HCT116 (cell line): Measurements from ENCODE around the gene SLC24A3. TPM values are rescaled to one million over a fixed set of nuclear protein-coding genes. Genes with fewer than 3 reads are reported as not detected.

Source experiments
- ATAC-seq: fragments of 200-7000 bp; cut with Tn5 transposase; 2 replicates; pipeline ENCODE4 v1.9.1; 2020; ENCODE audit warnings: mild to moderate bottlenecking, moderate library complexity
- BruUV-seq: library from RNA; stranded (reverse); fragments of 400-500 nt; replicated peaks from 2 replicates; lab custom pipeline; 2021; lab: Mats Ljungman, UMichigan
- CTCF ChIA-PET: fragments of 300-600 bp; sonication (Branson Sonifier 250); formaldehyde crosslinking; loops from one replicate; lab custom pipeline; 2021; ENCODE audit warnings: antibody characterized with exemption; lab: Charles Lee
- POLR2A ChIA-PET: fragments of 300-600, 350-600 bp; sonication (Branson Sonifier 250); formaldehyde crosslinking; loops from one replicate; lab custom pipeline; 2021; ENCODE audit warnings: antibody characterized with exemption; lab: Charles Lee
- RAD21 ChIA-PET, 2 experiments: fragments of 300-600 bp; sonication (Branson Sonifier 250); formaldehyde crosslinking; loops; one replicate each; lab custom pipeline; 2023; ENCODE audit warnings: low total read pairs in 2 of 2; ENCODE audit not compliant: uncharacterized antibody in 2 of 2, unreplicated experiment in 2 of 2, low non-redundant PET in 1 of 2; lab: Charles Lee
- DNase-seq: peaks from one replicate; pipeline ENCODE4 v3.0.0-alpha.2; 2010; ENCODE audit warnings: low read depth, low spot score
- H2AFZ ChIP-seq: fragments of 200-600 bp; shearing (Covaris generic), sonication (generic); 2 replicates; pipeline ENCODE4 v1.6.1; 2017; ENCODE audit warnings: low read depth, mixed run types, mixed read lengths, antibody characterized with exemption, low read length; ENCODE audit not compliant: poor library complexity, severe bottlenecking
- H3K27ac ChIP-seq: 2 replicates; pipeline ENCODE4 v1.5.1; 2012; ENCODE audit warnings: low read depth, low read length
- H3K27me3 ChIP-seq: fragments of 200-600 bp; sonication (generic); 2 replicates; pipeline ENCODE4 v1.6.1; 2016; ENCODE audit warnings: mixed run types, low read length, mixed read lengths; ENCODE audit not compliant: insufficient read depth
- H3K36me3 ChIP-seq, 2 experiments: fragments of 200-500 bp in 1 of 2; fragments of 200-600 bp in 1 of 2; sonication (Bioruptor generic) in 1 of 2; sonication (generic) in 1 of 2; 2 replicates each; pipeline versions ENCODE4 v1.5.1 to v1.6.1; 2014 to 2016; ENCODE audit warnings: low read length in 2 of 2, inconsistent platforms in 1 of 2, mixed read lengths in 1 of 2, mixed run types in 1 of 2; ENCODE audit not compliant: insufficient read depth in 2 of 2, control insufficient read depth in 1 of 2
- H3K4me1 ChIP-seq, 2 experiments: fragments of 200-600 bp in 1 of 2; sonication (generic) in 1 of 2; 2 replicates each; pipeline versions ENCODE4 v1.5.1 to v1.6.1; 2012 to 2017; ENCODE audit warnings: low read length in 2 of 2, inconsistent platforms in 1 of 2, mild to moderate bottlenecking in 1 of 2, mixed read lengths in 1 of 2, mixed run types in 1 of 2, moderate library complexity in 1 of 2; ENCODE audit not compliant: insufficient read depth in 2 of 2, control insufficient read depth in 1 of 2
- H3K4me2 ChIP-seq: fragments of 200-600 bp; sonication (generic); 2 replicates; pipeline ENCODE4 v1.6.1; 2017; ENCODE audit warnings: mixed run types, low read length, mixed read lengths
- H3K4me3 ChIP-seq, 2 experiments: fragments of 200-600 bp in 1 of 2; sonication (generic) in 1 of 2; replicated peaks in 1 of 2; 2 replicates each; pipeline ENCODE4 v1.5.1; 2011 to 2016; ENCODE audit warnings: low read length in 2 of 2, control low read depth in 1 of 2, low read depth in 1 of 2, mild to moderate bottlenecking in 1 of 2, mixed read lengths in 1 of 2, mixed run types in 1 of 2
- H3K79me2 ChIP-seq: fragments of 200-600 bp; sonication (generic); 2 replicates; pipeline ENCODE4 v1.6.1; 2017; ENCODE audit warnings: mild to moderate bottlenecking, mixed run types, low read length, moderate library complexity, mixed read lengths; ENCODE audit not compliant: insufficient read depth
- H3K9ac ChIP-seq: fragments of 200-600 bp; sonication (generic); 2 replicates; pipeline ENCODE4 v1.6.1; 2016; ENCODE audit warnings: low read length, mixed read lengths
- H3K9me2 ChIP-seq: fragments of 200-600 bp; sonication (generic), shearing (Covaris generic); 2 replicates; pipeline ENCODE4 v1.6.1; 2017; ENCODE audit warnings: mixed run types, mild to moderate bottlenecking, moderate library complexity; ENCODE audit not compliant: insufficient read depth
- H3K9me3 ChIP-seq, 2 experiments: fragments of 200-500 bp in 1 of 2; fragments of 200-600 bp in 1 of 2; sonication (Bioruptor generic) in 1 of 2; sonication (generic) in 1 of 2; 2 replicates each; pipeline ENCODE4 v1.6.1; 2014 to 2017; ENCODE audit warnings: low read length in 2 of 2, mixed read lengths in 2 of 2, inconsistent platforms in 1 of 2, low read depth in 1 of 2, mild to moderate bottlenecking in 1 of 2, mixed run types in 1 of 2, moderate library complexity in 1 of 2; ENCODE audit not compliant: control insufficient read depth in 1 of 2, insufficient read depth in 1 of 2
- H4K20me1 ChIP-seq: fragments of 200-600 bp; sonication (generic), shearing (Covaris generic); 2 replicates; pipeline ENCODE4 v1.6.1; 2017; ENCODE audit warnings: mixed run types, mild to moderate bottlenecking, moderate library complexity; ENCODE audit not compliant: insufficient read depth
- CEBPB ChIP-seq: IDR thresholded peaks from 2 replicates; pipeline ENCODE4 v1.6.1; 2012; ENCODE audit warnings: low read depth
- EGR1 ChIP-seq: IDR thresholded peaks from 2 replicates; pipeline ENCODE4 v1.6.1; 2012; ENCODE audit warnings: low read depth
- ELF1 ChIP-seq: IDR thresholded peaks from 2 replicates; pipeline ENCODE4 v1.6.1; 2012; ENCODE audit warnings: low read depth, borderline replicate concordance
- EZH2 ChIP-seq: fragments of 200-600 bp; sonication (generic); IDR thresholded peaks from 2 replicates; pipeline ENCODE4 v1.6.1; 2017; ENCODE audit warnings: antibody characterized with exemption, mixed run types
- EZH2phosphoT487 ChIP-seq: fragments of 200-600 bp; IDR thresholded peaks from 2 replicates; pipeline ENCODE4 v1.6.1; 2018; ENCODE audit warnings: antibody characterized with exemption, borderline replicate concordance
- FOSL1 ChIP-seq: IDR thresholded peaks from 2 replicates; pipeline ENCODE4 v1.6.1; 2012; ENCODE audit warnings: low read depth
- POLR2AphosphoS5 ChIP-seq: IDR thresholded peaks from 2 replicates; pipeline ENCODE4 v1.6.1; 2011; ENCODE audit warnings: mild to moderate bottlenecking, low read depth, low read length, moderate library complexity
- RAD21 ChIP-seq: IDR thresholded peaks from 2 replicates; pipeline ENCODE4 v1.6.1; 2012; ENCODE audit warnings: low read depth, mild to moderate bottlenecking
- TCF7L2 ChIP-seq: IDR thresholded peaks from 2 replicates; pipeline ENCODE4 v1.7.0; 2011; ENCODE audit warnings: borderline replicate concordance, inconsistent platforms; ENCODE audit not compliant: insufficient read depth, insufficient read length; ENCODE audit errors: extremely low read depth
- YY1 ChIP-seq: IDR thresholded peaks from 2 replicates; pipeline ENCODE4 v1.6.1; 2011; ENCODE audit warnings: low read length, low read depth, moderate library complexity, mild to moderate bottlenecking; ENCODE audit not compliant: insufficient replicate concordance; ENCODE audit errors: extremely low read depth
- ZFX ChIP-seq: fragments of 450-650 bp; IDR thresholded peaks from 2 replicates; pipeline ENCODE4 v1.6.1; 2017
- intact Hi-C: fragments of 100-400 bp; cut with micrococcal nuclease; formaldehyde crosslinking; loops from 2 replicates; pipeline ENCODE4 v1.10.0; 2022
- total RNA-seq: library from RNA; stranded (reverse); gene quantifications from one replicate; pipeline ENCODE4 v1.2.1, GENCODE V29; 2021; ENCODE audit not compliant: unreplicated experiment
- TF ChIP-seq, protein P1 (sequence below): IDR thresholded peaks from 2 replicates; pipeline ENCODE4 v1.6.1; 2011; ENCODE audit warnings: mild to moderate bottlenecking, low read length, moderate library complexity; ENCODE audit not compliant: insufficient replicate concordance; ENCODE audit errors: extremely low read depth
- TF ChIP-seq, protein P2 (sequence below): IDR thresholded peaks from 2 replicates; pipeline ENCODE4 v1.6.1; 2012
- TF ChIP-seq, protein P3 (sequence below), 3 experiments: fragments of 200-600 bp in 1 of 3; sonication (generic) in 1 of 3; IDR thresholded peaks in 2 of 3; conservative IDR thresholded peaks in 1 of 3; 2 replicates each; pipeline ENCODE4 v1.5.1; 2012 to 2017; ENCODE audit warnings: low read depth in 2 of 3, low read length in 2 of 3, antibody characterized with exemption in 1 of 3, borderline replicate concordance in 1 of 3, control low read depth in 1 of 3, mild to moderate bottlenecking in 1 of 3, mixed read lengths in 1 of 3, mixed run types in 1 of 3, moderate library complexity in 1 of 3; ENCODE audit not compliant: insufficient read depth in 1 of 3

Gene SLC24A3
- total RNA-seq, 1 experiment from 2014 or later = not detected

DNA sequence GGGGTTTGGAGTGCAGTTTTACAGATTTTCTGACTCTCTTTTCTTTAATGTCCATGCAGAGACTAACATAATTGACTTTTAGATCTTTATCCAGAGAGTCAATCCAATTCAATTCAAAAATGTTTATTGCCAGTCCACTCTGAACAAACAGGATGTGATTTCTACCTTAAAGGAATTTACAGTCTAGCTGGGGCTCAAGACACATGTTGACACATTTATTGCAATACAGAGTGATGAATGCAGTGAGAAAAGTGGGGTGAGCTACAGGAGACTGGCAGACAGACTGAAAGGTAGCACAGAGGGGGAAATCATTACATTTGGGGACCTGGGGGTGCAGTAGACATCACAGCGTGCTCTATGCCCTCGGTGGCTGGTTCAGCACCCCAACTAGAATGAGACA is 193.9 kb downstream of the SLC24A3 start:
- H3K27ac ChIP-seq = no peak overlapping the region
- DNase-seq = no peak
- intact Hi-C loops = no loop called here
- ChIA-PET CTCF (no interaction called here), RAD21 (no interaction called here), POLR2A (no interaction called here)
- no peak overlapping the region for H3K4me3 ChIP-seq
- H3K4me1 ChIP-seq = no peaks in the 10 kb centered on the region
- no peaks in the 10 kb centered on the region for H4K20me1 ChIP-seq
- no peak overlapping the region for H3K4me2 ChIP-seq
- H3K36me3 ChIP-seq = no peaks in the 10 kb centered on the region
- H3K79me2 ChIP-seq = no peaks in the 10 kb centered on the region
- TF ChIP-seq, protein P1, sequence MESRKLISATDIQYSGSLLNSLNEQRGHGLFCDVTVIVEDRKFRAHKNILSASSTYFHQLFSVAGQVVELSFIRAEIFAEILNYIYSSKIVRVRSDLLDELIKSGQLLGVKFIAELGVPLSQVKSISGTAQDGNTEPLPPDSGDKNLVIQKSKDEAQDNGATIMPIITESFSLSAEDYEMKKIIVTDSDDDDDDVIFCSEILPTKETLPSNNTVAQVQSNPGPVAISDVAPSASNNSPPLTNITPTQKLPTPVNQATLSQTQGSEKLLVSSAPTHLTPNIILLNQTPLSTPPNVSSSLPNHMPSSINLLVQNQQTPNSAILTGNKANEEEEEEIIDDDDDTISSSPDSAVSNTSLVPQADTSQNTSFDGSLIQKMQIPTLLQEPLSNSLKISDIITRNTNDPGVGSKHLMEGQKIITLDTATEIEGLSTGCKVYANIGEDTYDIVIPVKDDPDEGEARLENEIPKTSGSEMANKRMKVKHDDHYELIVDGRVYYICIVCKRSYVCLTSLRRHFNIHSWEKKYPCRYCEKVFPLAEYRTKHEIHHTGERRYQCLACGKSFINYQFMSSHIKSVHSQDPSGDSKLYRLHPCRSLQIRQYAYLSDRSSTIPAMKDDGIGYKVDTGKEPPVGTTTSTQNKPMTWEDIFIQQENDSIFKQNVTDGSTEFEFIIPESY = no peak
- TF ChIP-seq EZH2phosphoT487 = no peak
- TF ChIP-seq ZFX = no peak
- no peaks in the 10 kb centered on the region for H3K9me2 ChIP-seq
- H3K9me3 ChIP-seq = no peaks in the 10 kb centered on the region
- no peak overlapping the region for H2AFZ ChIP-seq
- ATAC-seq = no peak
- no peaks in the 10 kb centered on the region for H3K27me3 ChIP-seq
- BruUV-seq = no TSS peak
- H3K9ac ChIP-seq = no peak overlapping the region

DNA sequence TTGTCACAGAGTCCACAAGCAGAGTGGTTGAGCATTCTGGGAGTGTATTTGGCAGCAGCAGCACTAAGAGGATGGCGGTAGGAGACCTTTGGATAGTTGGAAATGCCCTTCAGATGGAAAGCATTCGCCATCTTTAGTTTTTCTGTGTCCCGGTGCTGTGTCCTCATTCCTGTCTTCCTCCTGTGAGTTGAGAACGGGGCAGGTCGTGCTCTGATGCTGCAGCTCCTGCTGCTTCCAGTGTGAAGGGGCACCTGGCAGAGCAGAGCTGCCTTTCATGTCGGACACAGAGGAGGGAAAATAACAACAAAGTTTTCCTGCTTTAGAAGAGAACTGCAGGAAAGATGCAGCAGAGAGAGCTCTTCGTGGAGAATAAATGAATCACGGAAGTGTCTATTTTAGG is 194.8 kb downstream of the SLC24A3 start:
- ChIA-PET POLR2A (no interaction called here), RAD21 (no interaction called here), CTCF (no interaction called here)
- Histone ChIP-seq H3K79me2 (no peaks in the 10 kb centered on the region), H3K9ac (no peak overlapping the region), H4K20me1 (no peaks in the 10 kb centered on the region), H3K9me2 (no peaks in the 10 kb centered on the region), H3K27me3 (no peaks in the 10 kb centered on the region), H3K4me3 (no peak overlapping the region), H3K36me3 (no peaks in the 10 kb centered on the region), H3K27ac (no peak overlapping the region), H2AFZ (no peak overlapping the region), H3K4me2 (no peak overlapping the region), H3K4me1 (no peaks in the 10 kb centered on the region), H3K9me3 (no peaks in the 10 kb centered on the region)
- intact Hi-C loops = no loop called here
- TF ChIP-seq CEBPB (no peak), ELF1 (no peak), EZH2phosphoT487 (no peak), FOSL1 (no peak), RAD21 (no peak), POLR2AphosphoS5 (no peak), EGR1 (no peak), TCF7L2 (no peak), ZFX (no peak), YY1 (no peak), EZH2 (no peak)
- TF ChIP-seq, protein P2, sequence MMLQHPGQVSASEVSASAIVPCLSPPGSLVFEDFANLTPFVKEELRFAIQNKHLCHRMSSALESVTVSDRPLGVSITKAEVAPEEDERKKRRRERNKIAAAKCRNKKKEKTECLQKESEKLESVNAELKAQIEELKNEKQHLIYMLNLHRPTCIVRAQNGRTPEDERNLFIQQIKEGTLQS = no peak
- TF ChIP-seq, protein P3, sequence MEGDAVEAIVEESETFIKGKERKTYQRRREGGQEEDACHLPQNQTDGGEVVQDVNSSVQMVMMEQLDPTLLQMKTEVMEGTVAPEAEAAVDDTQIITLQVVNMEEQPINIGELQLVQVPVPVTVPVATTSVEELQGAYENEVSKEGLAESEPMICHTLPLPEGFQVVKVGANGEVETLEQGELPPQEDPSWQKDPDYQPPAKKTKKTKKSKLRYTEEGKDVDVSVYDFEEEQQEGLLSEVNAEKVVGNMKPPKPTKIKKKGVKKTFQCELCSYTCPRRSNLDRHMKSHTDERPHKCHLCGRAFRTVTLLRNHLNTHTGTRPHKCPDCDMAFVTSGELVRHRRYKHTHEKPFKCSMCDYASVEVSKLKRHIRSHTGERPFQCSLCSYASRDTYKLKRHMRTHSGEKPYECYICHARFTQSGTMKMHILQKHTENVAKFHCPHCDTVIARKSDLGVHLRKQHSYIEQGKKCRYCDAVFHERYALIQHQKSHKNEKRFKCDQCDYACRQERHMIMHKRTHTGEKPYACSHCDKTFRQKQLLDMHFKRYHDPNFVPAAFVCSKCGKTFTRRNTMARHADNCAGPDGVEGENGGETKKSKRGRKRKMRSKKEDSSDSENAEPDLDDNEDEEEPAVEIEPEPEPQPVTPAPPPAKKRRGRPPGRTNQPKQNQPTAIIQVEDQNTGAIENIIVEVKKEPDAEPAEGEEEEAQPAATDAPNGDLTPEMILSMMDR (IDR thresholded peaks at IDR 0.05 in 2 of 3, conservative IDR thresholded peaks at IDR 0.05 in 1 of 3; ENCODE audit: borderline replicate concordance in 1 of 3, insufficient read depth in 1 of 3, low read depth in 2 of 3, low read length in 2 of 3) = no peak
- no TSS peak for BruUV-seq
- ATAC-seq = no peak
- DNase-seq = no peak
